Renal cortex interstitium (tissue), 11 donors: ENCODE results near the gene CDKN3. TPM values are rescaled to one million over a fixed set of nuclear protein-coding genes. Genes with fewer than 3 reads are reported as not detected.
A peak's percentile ranks its signal among the peaks of the same experiment; 100 is the strongest.
"Not testable (repeated sequence)": the region's sequence is repeated elsewhere in the genome, so short reads cannot be mapped to it uniquely, and the experiment has no call there.

Experiments
- DNase-seq, 11 donors: peaks; one replicate each; pipeline ENCODE4 v3.0.0-alpha.2; 2013; ENCODE audit warnings: low read depth in 9 of 11, low spot score in 4 of 11; ENCODE audit errors: extremely low read depth in 1 of 11
- polyA plus RNA-seq, 3 donors: library from polyadenylated mRNA; unstranded; fragments of 120-200 nt; gene quantifications; one replicate each; pipeline ENCODE4 v1.2.1, GENCODE V29; 2013; ENCODE audit not compliant: insufficient read length in 3 of 3

Gene CDKN3
- polyA plus RNA-seq, 3 donors = 15.8 to 30.2 (median 28.7) TPM

DNA sequence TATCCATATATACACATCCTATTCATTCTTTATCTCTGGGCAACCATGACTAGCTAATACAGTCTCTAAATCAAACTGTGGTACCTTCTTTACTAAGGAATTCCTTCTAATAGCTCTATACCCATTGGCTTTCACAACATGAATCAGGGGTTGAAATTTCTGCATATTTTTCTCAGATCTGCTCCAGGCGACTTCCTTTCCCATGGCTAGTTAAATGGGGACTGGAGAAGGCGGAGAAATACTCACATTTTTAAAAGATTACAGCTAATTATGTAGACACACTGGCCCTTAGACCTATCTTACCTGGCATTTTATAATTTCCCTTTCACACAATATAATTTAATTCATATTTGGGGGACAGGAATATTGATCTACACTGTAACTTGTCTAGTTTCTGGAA is 1.1 kb upstream of the CDKN3 start:
- no peak for DNase-seq

DNA sequence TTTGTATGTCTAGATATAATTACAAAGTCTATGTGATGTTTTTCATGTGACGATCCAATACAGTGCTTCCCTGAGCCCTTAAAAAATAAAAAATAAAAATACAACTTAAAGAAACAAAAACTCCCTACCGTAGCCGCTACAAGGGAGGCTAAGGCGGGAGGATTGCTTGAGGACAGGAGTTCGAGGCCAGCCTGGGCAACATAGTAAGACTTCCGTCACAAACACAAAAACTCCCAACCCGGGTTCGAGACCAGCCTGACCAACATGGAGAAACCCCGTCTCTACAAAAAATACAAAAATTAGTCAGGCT is 669 bp upstream of the CDKN3 start:
- DNase-seq = no peak

DNA sequence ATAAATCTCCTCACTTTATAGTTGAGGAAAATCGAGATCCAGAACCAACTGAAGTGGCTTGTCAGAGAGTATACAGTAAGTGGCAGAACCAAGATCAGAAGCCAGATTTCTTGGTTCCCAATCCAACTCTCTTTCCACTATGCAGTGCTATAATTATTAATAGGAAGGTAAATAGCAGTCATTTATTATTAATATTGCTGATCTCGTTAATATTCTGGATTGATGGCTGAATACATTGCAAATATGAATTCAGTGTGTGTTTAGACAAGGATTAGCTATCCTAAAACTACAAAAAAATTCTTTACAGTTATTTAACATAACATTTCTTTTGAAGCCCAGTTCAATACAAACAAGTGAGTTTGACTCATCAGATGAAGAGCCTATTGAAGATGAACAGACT is 2.8 kb downstream of the CDKN3 start:
- no peak for DNase-seq

DNA sequence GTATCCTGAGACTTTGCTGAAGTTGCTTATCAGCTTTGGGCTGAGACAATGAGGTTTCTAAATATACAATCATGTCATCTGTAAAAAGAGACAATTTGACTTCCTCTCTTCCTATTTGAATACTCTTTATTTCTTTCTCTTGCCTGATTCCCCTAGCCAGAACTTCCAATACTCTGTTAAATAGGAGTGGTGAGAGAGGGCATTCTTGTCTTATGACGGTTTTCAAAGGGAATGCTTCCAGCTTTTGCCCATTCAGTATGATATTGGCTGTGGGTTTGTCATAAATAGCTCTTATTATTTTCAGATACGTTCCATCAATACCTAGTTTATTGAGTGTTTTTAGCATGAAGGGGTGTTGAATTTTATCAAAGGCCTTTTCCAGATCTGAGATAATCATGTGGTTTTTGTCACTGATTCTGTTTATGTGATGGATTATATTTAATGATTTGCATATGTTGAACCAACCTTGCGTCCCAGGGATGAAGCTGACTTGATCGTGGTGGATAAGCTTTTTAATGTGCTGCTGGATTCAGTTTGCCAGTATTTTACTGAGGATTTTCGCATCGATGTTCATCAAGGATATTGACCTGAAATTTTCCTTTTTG is 6.7 kb downstream of the CDKN3 start:
- DNase-seq = not testable (repeated sequence)

DNA sequence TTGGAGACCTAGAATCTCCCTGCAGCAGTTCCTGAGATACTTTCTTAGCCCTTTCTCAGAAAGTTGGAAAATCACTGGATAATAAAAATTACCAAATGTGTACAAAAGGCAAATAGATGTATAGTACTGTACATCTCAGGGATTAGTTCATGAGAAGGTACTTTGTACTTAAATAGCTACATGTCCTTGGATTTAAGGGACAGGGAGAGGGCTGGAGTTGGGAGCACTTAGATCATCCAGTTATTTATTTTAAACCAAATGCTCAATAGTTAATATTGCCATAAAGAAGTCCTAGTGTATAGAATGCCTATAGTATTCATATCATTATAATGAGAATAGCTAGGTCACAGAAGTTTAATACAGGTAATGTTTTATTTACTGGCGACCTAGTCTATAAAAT is 13.4 kb downstream of the CDKN3 start:
- no peak for DNase-seq

DNA sequence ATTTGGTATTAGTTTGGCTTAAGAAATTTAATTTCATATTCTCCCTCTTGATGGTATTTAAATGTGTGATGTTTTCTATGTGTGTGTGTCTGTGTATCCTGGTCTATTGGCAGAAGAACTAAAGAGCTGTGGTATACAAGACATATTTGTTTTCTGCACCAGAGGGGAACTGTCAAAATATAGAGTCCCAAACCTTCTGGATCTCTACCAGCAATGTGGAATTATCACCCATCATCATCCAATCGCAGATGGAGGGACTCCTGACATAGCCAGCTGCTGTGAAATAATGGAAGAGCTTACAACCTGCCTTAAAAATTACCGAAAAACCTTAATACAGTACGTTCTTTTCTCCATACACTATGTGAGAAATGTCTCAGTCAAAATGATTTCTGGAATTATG is 14.6 kb downstream of the CDKN3 start:
- DNase-seq = no peak

DNA sequence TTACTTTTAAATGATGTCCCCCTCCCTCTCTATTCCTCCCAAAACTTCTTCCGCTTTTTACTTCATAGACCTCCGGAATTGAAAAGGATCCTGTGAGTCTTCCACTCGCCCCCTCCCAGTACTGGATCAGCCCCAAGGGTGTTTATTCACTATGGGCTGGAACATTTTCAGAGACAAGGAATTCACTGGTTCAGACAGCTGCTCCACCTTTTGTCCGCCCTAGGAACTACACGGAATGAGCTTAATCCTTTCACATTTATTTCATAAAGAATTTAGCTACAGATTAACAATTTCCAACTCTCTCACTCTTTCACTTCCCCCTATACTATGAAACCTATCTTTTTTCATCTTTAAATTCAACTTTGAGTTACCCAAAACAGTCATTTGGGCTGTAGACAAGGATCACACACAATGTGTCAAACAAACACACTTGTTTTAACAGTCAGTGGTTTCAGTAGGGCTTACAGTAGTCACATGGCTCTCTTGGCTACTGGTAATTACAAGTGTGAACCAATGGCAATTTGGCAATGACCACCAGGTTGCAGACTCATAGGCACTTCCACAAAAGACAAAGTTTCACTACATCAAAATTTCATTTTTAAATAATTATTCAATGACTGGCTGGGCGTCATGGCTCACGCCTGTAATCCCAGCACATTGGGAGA is 23.8 kb downstream of the CDKN3 start:
- peak in 1 of 11 donors; percentile 20 for DNase-seq

DNA sequence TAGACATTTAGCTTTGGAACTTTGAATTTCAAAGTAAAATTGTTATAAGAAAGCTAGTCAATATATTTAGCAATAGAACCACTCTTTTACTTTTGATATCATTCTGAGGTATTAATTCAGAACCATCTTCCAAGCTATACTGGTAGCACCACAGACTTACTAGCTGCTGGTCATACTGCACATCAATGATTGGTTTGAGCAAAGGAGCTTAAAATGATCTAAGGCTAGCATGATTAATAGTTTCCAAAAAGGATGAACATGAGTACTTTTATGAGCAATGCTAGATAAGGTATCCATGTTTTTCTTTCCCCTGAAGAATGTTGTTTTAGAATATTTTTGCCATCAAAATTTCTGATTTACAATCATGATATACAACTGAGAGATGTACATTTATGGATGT is 27.2 kb downstream of the CDKN3 start:
- no peak for DNase-seq

DNA sequence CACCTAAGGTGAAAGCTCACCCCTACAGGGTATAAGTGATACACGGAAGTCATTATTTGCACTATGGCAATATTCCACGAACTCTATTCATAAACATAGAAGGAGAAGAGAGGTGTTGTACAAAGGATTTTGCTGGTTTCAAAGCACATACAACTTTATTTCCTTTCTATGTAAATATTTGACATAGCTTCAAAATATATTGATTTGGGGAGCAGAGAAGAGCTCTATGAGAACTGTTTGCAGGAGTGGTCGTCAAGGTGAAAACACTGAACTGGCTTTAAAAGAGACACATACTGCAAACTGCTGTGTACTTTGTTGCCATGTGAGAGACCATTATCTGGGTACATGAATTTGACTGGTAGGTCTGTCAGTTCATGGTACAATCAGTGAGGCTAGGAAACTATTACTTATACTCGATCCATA is 27.7 kb downstream of the CDKN3 start:
- DNase-seq = no peak

DNA sequence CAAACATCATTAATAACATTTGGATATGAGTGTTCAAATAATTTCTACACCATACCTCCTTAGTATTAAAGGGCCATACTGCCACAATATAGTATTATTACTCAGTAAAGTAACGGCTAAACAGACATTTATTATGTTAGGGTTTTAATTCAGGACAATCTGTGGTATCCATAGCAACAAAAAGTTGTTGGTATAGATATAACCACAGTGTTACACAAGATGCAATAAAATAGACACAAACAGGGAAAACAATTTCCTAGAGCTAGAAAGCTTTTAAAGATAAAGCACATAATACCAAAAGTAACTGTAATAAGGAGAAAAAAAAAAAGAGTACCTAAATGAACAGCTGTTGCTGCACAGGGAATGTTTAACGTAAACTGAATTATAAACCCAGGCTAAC is 28.3 kb downstream of the CDKN3 start:
- DNase-seq = no peak

DNA sequence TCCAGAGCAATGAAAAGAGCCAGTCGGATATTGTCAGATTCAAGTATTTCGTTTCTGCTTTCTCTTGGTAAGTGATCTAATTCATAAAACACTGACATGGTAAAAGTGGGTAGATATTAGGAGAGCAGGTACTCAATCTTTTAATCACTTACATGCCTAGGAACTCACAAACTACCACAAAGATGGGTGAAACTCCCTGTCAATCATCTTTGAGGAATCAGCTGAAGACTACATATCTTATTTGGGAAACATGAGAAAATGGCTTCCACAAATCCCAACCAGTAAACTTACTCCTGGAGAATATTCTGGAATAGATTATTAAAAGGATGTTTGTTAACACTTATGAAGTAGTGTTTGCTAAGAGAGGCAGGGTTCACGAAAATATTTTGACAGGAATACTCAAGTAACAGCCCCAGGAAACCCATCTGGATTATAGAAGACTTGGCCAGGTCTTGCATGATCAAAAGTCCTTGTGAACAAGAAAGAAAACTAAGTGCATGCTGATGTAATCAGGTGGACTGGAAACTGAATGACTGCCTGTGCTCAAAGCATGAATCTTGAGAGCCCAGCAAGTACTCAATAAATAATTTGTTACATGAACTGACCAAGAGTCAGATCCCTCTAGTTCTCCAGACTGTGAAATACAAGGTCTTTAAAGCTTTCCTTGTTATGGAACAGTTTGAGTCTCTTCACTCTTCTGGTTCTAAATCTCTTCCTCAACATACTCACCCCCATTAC is 28.9 kb downstream of the CDKN3 start:
- no peak for DNase-seq

DNA sequence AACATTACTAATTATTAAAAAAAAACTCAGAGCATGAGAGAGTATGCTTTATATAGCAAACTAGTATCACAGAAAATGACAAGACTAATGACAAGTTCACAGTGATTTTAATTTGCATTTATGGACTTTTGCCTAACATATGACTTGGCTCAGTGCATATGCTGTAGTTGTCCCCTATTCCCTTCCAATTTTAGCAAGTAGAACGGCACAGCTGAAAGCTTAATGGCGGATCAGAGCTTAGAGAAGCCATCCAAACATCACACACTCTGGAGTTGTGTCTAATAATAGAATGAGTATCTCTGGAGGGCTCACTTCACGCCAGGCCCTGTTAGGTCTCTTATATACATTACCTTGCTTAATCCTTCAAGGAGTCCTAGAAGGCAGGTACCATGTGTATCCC is 31.1 kb downstream of the CDKN3 start:
- DNase-seq = no peak

DNA sequence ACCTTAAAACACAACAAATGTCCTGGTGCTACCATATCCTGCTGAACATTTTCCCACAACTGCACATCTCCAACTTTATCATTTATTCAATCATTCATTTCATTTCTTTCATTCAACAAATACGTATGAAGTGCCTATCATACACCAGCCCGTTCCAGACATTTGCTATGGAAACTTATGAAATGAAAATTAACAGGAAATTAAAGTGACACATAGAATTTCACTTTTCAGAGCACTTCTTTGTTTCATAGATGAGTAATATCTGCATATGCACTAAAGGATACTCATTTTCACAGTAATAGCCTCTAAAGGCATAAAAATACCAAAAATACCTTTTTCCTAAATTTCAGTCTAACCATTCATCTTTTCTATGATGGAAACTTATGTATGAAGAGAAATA is 31.7 kb downstream of the CDKN3 start:
- no peak for DNase-seq

DNA sequence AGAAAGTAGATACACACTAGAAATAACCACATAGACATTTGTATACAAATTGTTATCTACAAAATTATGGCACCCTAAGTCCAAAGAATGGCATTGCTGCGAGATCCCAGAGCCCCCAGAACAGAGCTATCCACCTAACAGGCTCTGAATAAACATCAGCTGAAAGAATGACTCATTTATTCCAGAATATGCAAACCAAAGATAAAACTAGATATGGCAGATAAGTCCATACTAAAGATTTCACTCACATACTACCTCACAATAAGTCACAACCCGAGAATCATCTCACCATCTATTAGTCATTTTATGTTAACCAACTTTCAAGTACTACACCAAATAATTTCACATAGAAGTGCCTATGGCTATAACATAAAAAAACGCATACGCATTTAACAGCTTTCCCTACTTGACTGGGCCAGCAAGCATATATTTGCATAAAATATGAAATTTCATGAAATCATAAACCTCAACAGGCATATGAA is 38.7 kb downstream of the CDKN3 start:
- DNase-seq = no peak

DNA sequence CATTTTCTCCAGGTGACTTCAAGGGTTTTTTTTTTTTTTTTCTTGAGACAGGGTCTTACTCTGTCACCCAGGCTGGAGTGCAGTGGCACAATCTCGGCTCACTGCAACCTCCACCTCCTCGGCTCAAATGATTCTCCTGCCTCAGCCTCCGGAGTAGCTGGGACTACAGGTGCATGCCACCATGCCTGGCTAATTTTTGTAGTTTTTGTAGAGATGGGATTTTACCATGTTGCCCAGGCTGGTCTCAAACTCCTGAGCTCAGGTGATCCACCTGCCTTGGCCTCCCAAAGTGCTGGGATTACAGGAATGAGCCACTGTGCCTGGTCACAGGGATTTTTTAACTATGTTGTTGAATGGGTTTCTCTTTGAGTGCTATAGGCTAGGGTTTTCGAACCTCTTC is 41.1 kb downstream of the CDKN3 start:
- not testable (repeated sequence) for DNase-seq

DNA sequence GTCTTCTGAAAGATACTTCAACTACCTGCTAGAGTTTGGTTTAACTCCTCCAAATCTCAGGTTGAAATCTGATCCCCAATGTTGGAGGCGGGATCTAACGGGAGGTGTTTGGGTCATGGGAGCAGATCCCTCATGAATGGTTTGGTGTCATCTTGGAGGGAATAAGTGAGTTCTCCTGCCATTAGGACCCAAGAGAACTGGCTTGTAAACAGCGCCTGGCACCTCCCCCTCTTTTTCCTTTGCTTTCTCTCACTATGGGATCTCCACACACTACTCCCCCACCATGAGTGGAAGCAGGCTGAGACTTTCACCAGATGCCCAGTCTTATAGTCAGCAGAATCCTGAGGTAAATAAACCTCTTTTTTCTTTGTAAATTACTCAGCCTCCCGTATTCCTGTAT is 41.9 kb downstream of the CDKN3 start:
- DNase-seq = no peak

DNA sequence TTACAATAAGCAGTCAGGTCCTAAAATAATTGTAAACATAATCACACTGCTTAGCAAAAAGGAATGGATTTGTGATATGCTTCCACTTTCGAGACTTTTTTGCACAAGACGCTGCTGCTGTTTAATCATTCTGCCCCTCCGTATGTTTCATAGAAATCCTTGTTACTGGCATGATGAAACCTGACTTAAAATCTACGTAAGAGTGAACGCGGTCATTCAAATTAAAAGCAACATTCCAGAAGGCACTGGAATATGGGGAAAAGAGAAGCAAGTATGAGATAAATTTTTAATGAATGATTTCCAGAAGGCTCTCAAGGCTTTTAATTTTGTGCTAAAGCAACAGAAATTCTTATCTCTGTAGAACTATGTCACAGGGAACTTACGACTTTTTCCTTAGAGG is 43.2 kb downstream of the CDKN3 start:
- DNase-seq = no peak

DNA sequence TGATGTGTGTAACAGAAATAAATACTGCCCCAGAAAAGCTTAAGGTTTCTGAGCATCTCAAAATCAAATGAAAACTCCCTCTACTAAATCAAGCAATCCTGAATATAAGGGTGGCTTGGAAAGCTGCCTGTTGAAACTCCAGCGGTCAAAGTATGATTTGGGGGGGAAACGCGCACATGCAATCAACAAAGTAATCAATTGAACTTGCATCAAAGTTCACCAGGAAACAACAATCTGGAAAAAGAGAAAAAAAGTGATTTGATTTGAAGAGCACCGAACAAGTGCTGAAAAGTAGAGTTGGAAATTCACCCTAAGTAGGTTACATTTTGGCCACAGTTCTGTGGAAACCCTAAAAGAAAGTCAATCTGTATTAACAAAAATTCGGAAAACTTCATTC is 43.7 kb downstream of the CDKN3 start:
- DNase-seq = peak in 1 of 11 donors; percentile 2

DNA sequence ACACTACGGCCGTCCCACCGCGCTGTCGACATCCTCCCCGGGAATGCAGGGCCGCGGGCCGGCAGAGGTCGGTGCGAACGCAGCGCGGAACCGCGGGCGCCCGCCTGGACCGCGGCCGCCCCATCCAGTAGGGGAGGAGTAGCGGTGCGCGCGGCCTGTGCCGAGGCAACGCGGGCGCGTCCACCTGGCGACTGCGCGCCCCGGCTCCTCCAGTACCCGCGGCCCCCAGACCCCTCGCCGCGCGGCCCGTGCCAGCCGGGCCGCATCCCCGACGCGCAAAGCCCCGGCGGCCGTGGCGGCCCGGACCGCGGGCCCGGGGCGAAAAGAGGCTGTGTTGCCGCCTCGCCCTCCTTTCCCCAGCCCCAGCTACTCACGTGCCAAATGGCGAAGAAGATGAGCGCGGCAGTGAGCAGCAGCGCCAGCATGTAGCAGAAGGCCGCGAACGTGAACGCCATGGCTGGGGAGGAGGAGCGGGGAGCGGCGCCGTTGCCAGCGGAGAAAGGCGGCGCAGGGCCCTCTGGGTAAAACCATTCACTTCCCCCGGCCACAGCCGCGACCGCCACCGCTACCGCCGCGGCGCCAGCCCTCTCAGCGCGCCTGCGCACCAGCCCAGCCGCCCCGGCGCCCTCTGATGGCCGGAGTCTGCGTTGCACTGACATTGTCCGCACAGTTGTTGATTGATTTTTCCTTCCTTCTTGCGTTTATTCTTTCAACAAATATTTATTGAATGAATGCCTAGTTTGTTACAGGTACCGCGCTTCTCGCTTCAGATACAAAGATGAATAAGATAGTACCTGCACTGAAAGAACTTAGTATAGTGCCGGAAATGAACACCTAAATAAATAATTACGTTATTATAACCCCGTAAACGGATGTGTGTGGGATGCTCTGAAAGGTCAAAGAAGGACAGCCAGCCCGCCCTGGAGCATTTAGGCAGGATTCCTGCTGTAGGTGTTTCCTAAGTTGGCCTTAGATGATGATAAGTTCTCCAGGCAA is 44.4 kb downstream of the CDKN3 start, which contains the start of gene CNIH1:
Gene CNIH1, minus strand, starts transcription at position 502 of the 996 bp plus-strand sequence. Its CDS starts 47 bp downstream, at position 455.
- peak; percentile 82 to 91 (median 89) for DNase-seq
